ENCODE results near the gene LYZ.

- TF ChIP-seq CTCF (optimal IDR thresholded peaks at IDR 0.05 in 1 of 3, IDR thresholded peaks at IDR 0.05 in 1 of 3, conservative IDR thresholded peaks at IDR 0.05 in 1 of 3; ENCODE audit: extremely low read depth in 1 of 3, insufficient read depth in 2 of 3, low read length in 3 of 3) (no peak), EZH2 (IDR thresholded peaks at IDR 0.05; ENCODE audit: low read length) (no peak)
Observed at GRCh38 chr12:69318225-69318624, 30.0 kb upstream of the LYZ start.

Data from keratinocyte (primary cell).